Neural cell (in vitro differentiated cells): ENCODE measurements around the gene MYOF. TPM values are rescaled to one million over a fixed set of nuclear protein-coding genes. Genes with fewer than 3 reads are reported as not detected.

Experiments
- H2AFZ ChIP-seq: fragments of 200-600, 300-800 bp; sonication (generic), shearing (Covaris generic); 2 replicates; pipeline ENCODE4 v1.6.0; 2014; ENCODE audit warnings: low read depth, mild to moderate bottlenecking, antibody characterized with exemption, low read length, moderate library complexity
- H3F3A ChIP-seq: fragments of 200-600 bp; shearing (Covaris generic); 2 replicates; pipeline ENCODE4 v1.6.1; 2016; ENCODE audit warnings: mild to moderate bottlenecking, moderate library complexity, mixed read lengths, antibody characterized with exemption, low read length; ENCODE audit not compliant: insufficient read depth, poor library complexity, severe bottlenecking
- H3K27ac ChIP-seq: fragments of 200-600, 300-800 bp; sonication (generic), shearing (Covaris generic); 2 replicates; pipeline ENCODE4 v1.5.1; 2014; ENCODE audit warnings: mild to moderate bottlenecking, low read length, moderate library complexity
- H3K27me3 ChIP-seq: fragments of 300-800, 200-600 bp; sonication (generic), shearing (Covaris generic); 2 replicates; pipeline ENCODE4 v1.6.0; 2014; ENCODE audit warnings: mild to moderate bottlenecking, low read depth, low read length, moderate library complexity; ENCODE audit not compliant: insufficient read depth
- H3K36me3 ChIP-seq: fragments of 300-800, 200-600 bp; sonication (generic), shearing (Covaris generic); 2 replicates; pipeline ENCODE4 v1.5.1; 2014; ENCODE audit warnings: mild to moderate bottlenecking, antibody characterized with exemption, low read length, moderate library complexity; ENCODE audit not compliant: insufficient read depth
- H3K4me2 ChIP-seq: fragments of 300-800, 200-600 bp; sonication (generic), shearing (Covaris generic); 2 replicates; pipeline ENCODE4 v1.6.0; 2014; ENCODE audit warnings: mild to moderate bottlenecking, low read length
- H3K4me3 ChIP-seq: fragments of 300-800, 200-600 bp; sonication (generic), shearing (Covaris generic); 2 replicates; pipeline ENCODE4 v1.5.1; 2014; ENCODE audit warnings: mild to moderate bottlenecking, low read length, moderate library complexity
- H3K79me2 ChIP-seq: fragments of 200-600 bp; shearing (Covaris generic); replicated peaks from 2 replicates; pipeline ENCODE4 v1.6.0; 2014; ENCODE audit warnings: mild to moderate bottlenecking, low read length, moderate library complexity; ENCODE audit not compliant: insufficient read depth
- H3K9ac ChIP-seq: fragments of 300-800, 200-600 bp; sonication (generic), shearing (Covaris generic); 2 replicates; pipeline ENCODE4 v1.6.1; 2016; ENCODE audit warnings: mild to moderate bottlenecking, low read length, mixed read lengths
- H3K9me2 ChIP-seq: fragments of 200-600 bp; shearing (Covaris generic); 2 replicates; pipeline ENCODE4 v1.6.1; 2016; ENCODE audit warnings: mild to moderate bottlenecking, low read length, mixed read lengths; ENCODE audit not compliant: insufficient read depth
- H3K9me3 ChIP-seq: fragments of 200-600, 300-800 bp; sonication (generic), shearing (Covaris generic); 2 replicates; pipeline ENCODE4 v1.6.1; 2016; ENCODE audit warnings: mild to moderate bottlenecking, mixed run types, low read length, moderate library complexity, mixed read lengths
- H4K20me1 ChIP-seq: fragments of 200-600 bp; shearing (Covaris generic); 2 replicates; pipeline ENCODE4 v1.6.1; 2016; ENCODE audit warnings: mild to moderate bottlenecking, mixed run types; ENCODE audit not compliant: insufficient read depth
- CTCF ChIP-seq: fragments of 450-650 bp; IDR thresholded peaks from 2 replicates; pipeline ENCODE4 v1.5.1; 2014; ENCODE audit warnings: antibody characterized with exemption, mild to moderate bottlenecking, moderate library complexity; ENCODE audit not compliant: poor library complexity, severe bottlenecking
- EP300 ChIP-seq: fragments of 450-650 bp; conservative IDR thresholded peaks from 2 replicates; pipeline ENCODE4 v1.6.1; 2014; ENCODE audit warnings: antibody characterized with exemption, mild to moderate bottlenecking, moderate library complexity; ENCODE audit not compliant: poor library complexity, severe bottlenecking
- EZH2 ChIP-seq: fragments of 200-600, 300-800 bp; shearing (Covaris generic), sonication (generic); IDR thresholded peaks from 2 replicates; pipeline ENCODE4 v1.6.1; 2014; ENCODE audit warnings: antibody characterized with exemption, low read length, borderline replicate concordance, mild to moderate bottlenecking; ENCODE audit not compliant: insufficient read depth, poor library complexity, severe bottlenecking
- MXI1 ChIP-seq: fragments of 450-650 bp; conservative IDR thresholded peaks from 2 replicates; pipeline ENCODE4 v1.6.1; 2014; ENCODE audit warnings: antibody characterized with exemption, mild to moderate bottlenecking; ENCODE audit not compliant: poor library complexity, severe bottlenecking
- POLR2AphosphoS5 ChIP-seq: IDR thresholded peaks from 2 replicates; pipeline ENCODE4 v1.6.1; 2012
- RAD21 ChIP-seq: fragments of 450-650 bp; conservative IDR thresholded peaks from 2 replicates; pipeline ENCODE4 v1.6.1; 2014; ENCODE audit warnings: antibody characterized with exemption, mild to moderate bottlenecking, moderate library complexity
- REST ChIP-seq: IDR thresholded peaks from 2 replicates; pipeline ENCODE4 v1.6.1; 2012; ENCODE audit warnings: borderline replicate concordance
- SMC3 ChIP-seq: fragments of 450-650 bp; conservative IDR thresholded peaks from 2 replicates; pipeline ENCODE4 v1.6.1; 2014; ENCODE audit warnings: antibody characterized with exemption, mild to moderate bottlenecking, moderate library complexity; ENCODE audit not compliant: poor library complexity
- TAF1 ChIP-seq: IDR thresholded peaks from 2 replicates; pipeline ENCODE4 v1.6.1; 2012; ENCODE audit warnings: low read depth
- polyA plus RNA-seq: library from polyadenylated mRNA; depleted of rRNA; stranded (reverse); fragments of >200 nt; gene quantifications from 2 replicates; pipeline ENCODE4 v1.2.3, GENCODE V29; 2014

Gene MYOF
- polyA plus RNA-seq, 1 donor from 2014 or later = 0.47 TPM

DNA sequence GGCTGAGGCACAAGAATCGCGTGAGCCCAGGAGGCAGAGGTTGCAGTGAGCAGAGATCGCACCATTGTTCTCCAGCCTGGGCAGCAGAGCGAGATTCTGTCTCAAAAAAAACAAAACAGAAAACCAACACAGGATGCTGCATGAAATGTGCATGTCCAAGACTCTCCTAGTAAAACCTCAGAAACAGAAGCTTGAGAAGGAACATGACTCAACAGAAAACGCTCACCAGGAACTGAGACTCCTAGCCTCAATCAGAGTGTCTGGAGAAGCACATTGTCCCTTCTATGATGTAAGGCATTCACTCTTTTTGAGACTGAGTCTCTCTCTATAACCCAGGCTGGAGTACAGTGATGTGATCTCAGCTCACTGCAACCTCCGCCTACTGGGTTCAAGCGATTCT is 168.3 kb downstream of the MYOF start:
- Histone ChIP-seq H3K36me3 (no peaks in the 10 kb centered on the region), H3K4me3 (no peak overlapping the region), H4K20me1 (no peaks in the 10 kb centered on the region)

DNA sequence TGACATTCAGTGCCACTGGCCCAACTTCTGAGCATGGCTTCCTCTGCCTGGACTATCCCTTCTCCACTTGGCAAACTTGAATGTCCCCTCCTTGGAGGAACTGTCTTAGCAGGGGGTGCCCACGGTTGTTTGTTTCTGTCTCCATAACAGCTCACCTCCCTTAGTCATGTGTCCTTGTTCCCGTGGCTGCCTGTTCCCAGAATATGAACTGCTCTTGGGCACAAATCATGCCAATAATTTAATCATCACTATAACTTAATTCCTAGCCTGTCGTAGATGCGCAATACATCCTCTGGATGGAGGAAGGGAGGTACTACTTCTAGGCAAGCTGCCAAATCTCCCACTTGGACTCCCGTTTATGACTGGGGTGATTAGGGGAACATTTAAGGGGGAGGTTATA is 173.1 kb downstream of the MYOF start:
- H3K27ac ChIP-seq = no peak overlapping the region
- no peaks in the 10 kb centered on the region for H3F3A ChIP-seq
- H3K4me2 ChIP-seq = no peak overlapping the region
- H3K9me3 ChIP-seq = no peaks in the 10 kb centered on the region
- H3K27me3 ChIP-seq = no peaks in the 10 kb centered on the region
- H3K4me3 ChIP-seq = no peak overlapping the region
- H3K36me3 ChIP-seq = no peaks in the 10 kb centered on the region
- no peak overlapping the region for H2AFZ ChIP-seq
- H3K9me2 ChIP-seq = no peaks in the 10 kb centered on the region
- no peak overlapping the region for H3K9ac ChIP-seq
- TF ChIP-seq EP300 (no peak), RAD21 (no peak), EZH2 (no peak), REST (no peak), MXI1 (no peak), POLR2AphosphoS5 (no peak), TAF1 (no peak), CTCF (no peak), SMC3 (no peak)
- no peaks in the 10 kb centered on the region for H3K79me2 ChIP-seq
- H4K20me1 ChIP-seq = no peaks in the 10 kb centered on the region

More for the DNA sequence above, 168.3 kb downstream of the MYOF start:
- no peak for TF ChIP-seq EP300
- no peak for TF ChIP-seq REST
- no peak for TF ChIP-seq SMC3
- TF ChIP-seq MXI1 = no peak
- no peak for TF ChIP-seq TAF1
- no peak for TF ChIP-seq EZH2
- Histone ChIP-seq H3F3A (no peaks in the 10 kb centered on the region), H2AFZ (no peak overlapping the region), H3K4me2 (no peak overlapping the region), H3K9me2 (no peaks in the 10 kb centered on the region), H3K27ac (no peak overlapping the region), H3K79me2 (no peaks in the 10 kb centered on the region), H3K9me3 (no peaks in the 10 kb centered on the region), H3K9ac (no peak overlapping the region), H3K27me3 (no peaks in the 10 kb centered on the region)
